NCI-H2227 (cell line): ENCODE results near the gene ARNT2.

Experiments
- DNase-seq: peaks from one replicate; lab custom pipeline; 2025; ENCODE audit not compliant: unreplicated experiment; lab: John Stamatoyannopoulos, UW

Gene ARNT2

DNA sequence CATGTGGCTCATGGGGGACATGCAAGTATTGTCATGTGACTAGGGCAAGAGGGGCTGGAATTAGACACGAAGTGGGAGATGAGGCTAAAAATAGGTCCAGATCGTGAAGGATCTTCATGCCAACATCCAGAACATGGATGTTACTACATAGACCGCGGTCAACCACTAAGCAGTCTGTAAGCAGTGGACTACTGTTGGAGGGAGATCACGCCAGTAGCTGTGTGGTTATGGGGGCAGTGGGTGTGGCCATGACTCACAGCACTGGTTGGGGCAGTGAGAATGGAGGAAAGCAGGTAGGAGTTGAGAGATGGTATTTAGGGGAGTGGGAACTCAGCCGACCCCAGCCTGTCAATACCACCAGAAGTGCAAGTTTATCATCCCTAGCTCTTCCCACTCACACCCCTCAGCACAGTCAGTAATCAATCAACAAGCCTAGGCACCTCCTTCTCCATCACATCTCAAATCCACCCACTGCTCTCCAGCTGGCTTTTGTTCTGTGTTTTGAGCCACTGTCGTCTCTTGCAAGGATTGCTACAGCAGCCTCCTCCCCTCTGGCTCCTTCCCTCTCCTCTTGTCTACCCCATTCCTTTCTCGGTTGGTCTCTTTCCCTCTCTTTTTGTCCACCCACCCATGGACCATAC, 183.8 kb downstream of the ARNT2 start:
- no peak for DNase-seq

DNA sequence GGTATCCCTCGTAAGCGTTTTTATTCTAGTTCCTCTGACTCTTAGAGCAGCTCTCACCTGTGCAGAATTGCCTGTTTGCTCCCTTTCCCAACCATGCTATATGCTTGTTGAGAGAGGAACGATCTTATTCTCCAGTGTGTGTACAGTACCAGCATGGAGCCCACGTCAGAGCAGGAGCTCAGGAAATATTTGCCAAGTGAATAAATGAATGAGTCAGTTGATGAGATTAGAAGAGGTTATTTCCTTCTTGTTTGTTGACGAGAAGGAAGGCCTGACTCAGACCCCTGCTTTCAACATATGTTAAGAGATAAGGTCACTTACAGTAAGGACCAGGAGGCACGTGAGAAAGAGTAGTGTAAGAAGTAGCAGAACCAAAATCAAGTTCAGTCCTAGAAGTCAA, 184.6 kb downstream of the ARNT2 start:
- no peak for DNase-seq

DNA sequence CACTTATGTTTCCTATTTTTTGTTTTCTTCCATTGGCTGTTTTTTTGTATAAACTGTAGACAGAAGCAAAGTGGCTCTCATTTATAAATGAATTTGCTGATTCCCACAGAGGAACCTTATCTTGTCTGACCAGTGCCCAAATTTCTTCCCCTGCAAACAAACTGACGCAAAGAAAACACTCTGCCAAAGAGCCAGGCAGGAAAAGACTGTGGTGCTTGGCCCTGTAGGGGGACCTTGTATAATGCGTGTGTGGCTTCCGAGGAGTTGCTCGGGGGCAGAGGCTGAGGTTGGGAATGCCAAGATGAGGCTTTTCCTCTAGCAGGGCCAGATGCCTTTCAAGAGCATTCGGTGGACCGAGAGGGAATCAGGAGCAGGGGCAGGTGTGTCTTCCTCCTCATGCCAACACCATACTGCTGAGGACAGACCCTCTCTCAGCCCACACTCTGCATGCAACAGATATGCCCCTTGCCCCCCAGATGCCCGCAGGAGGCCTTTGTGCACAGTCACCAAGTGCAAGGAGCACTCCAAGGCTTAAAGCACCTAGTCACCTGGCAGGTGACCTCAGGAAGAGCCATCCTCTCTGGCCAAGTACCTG, 186.7 kb downstream of the ARNT2 start:
- DNase-seq: no peak

DNA sequence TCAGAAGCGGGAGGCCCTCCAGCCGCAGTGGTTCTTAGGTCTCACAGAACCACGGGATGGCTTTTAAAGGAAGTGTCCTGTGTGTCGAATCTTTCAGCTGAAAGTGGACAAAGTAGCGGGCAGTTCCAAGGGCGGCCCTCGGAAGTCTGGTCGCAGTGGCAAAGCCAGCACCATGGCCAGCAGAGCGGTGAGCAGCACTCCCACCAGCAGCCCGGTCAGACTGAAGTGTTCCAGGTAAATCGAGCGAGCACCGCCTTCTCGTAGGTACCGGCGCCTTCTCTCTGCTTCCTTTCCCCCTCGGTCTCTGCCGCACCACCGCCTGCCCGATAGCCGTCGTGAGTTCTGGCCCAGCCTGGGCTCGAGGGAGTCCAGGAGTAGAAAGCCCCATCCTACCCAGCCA, 187.3 kb downstream of the ARNT2 start:
- DNase-seq: no peak

DNA sequence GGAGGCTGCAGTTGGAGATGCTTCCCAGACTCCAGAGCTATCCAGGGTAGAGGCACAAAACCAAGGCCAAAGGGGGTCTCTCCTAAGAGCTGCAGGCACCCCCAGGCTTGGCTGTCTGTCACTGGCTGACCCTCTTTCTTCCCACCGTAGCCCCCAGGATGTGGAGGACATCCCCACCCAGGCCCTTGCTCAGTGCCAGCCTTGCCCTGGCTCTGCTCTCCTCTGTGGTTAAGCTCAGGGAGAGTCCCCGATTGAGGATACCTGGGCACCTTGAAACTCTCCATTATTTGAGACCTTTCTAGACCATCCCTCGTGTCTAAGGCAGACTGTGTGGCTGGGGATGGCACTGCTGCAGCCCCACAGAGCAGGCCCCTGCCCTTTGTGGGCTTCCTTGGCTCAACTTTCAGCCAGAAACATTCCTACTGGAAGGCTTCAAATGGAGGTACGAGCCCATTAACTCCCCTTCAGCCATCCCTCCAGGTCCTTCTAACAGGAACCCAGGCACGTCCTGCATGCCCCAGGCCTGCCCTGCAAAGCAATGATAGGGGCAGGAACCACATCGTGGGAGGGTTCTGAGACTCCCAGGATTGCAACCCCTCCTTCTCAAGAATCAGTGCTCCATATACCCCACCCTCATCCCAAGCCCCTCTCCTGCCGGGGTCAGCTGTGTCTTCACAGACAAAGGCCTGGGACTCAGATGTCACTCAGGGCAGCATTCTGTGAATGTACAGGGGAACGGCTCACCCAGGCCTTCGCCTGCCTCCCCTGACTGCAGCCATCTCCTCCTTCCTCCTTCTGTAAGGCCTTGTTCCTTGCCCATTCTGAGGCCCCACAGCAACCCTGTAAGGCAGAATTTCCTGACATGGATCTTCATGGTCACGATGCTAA, 188.0 kb downstream of the ARNT2 start:
- DNase-seq: no peak

DNA sequence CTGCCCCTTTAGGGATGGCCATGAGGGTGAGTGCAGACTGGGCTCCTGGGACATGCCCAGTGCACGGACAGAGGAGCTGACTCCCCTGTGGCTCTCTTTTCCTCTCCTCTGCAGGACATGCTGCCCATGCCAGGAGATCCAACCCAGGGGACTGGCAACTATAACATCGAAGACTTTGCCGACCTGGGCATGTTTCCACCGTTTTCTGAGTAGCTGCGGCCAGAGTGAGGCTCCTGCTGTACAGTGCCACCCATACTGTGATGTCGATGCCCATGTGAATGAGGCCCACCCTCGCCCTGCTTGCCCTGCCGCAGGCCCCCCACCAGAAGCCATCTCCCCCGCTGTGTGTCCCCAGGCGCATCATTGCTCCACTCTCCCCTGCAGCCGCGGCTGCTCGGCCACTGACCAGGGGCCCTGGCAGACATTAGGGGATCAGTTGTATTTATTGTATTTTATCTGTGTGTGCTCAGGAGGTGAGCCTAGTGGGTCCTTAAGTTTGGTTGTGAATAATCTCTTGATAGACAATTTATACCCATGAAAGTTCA, 189.4 kb downstream of the ARNT2 start:
- no peak for DNase-seq

DNA sequence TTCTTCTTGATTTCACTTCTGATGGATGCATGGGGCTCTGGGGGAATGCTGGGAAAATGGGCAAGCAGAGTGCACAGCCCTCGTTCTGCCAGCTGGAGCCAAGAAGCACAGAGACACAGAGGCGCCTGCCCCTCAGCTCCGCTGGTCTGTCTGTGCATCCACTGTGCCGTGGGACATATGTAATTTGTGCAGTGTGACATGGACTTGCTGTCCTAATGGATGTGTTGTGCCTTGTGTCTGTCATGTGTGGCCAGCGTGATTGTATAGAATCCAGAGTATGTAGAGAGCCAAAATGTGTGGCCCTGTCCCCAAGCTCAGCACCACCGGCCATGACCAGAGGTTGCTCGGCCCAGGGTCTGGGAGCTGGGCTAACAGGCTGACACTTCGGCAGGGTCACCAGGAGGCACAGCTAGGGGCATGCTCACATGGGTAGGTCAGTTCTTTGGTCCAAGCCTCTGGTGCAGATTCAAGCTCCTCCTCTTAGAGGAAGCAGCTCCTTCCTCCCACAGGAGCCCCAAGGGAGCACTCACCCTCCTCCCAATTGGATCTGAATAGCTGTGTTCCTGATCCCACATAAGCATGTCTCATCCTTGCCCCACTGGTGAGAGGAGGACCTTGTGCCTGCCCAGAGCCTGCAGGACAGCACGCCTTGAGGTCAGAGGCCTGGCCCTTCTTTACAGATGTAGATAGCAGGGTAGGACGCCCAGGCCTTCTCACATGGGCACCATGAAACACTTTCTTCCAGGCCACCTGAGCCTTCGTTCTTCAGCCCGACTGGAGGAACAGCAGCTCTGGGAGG, 190.1 kb downstream of the ARNT2 start:
- no peak for DNase-seq

DNA sequence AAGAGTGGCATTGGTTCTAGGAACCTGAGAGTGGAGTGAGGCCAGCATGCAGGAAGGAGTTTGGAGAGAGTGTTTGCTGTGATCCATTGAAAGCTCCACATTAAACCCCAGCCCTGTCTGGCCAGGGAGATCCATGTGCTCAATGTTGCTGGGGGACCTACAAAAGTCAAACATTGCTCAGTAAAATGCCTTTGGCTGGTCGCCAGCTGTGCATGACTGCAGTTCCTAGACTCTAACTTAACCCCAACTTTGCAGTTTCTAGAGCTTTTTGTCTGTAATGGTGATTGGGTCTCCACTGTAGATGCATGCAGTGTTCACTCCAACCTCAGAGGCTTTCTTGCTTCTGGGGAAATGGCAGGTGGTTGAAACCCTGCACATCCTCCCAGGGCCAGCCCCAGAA, 191.2 kb downstream of the ARNT2 start:
- no peak for DNase-seq

DNA sequence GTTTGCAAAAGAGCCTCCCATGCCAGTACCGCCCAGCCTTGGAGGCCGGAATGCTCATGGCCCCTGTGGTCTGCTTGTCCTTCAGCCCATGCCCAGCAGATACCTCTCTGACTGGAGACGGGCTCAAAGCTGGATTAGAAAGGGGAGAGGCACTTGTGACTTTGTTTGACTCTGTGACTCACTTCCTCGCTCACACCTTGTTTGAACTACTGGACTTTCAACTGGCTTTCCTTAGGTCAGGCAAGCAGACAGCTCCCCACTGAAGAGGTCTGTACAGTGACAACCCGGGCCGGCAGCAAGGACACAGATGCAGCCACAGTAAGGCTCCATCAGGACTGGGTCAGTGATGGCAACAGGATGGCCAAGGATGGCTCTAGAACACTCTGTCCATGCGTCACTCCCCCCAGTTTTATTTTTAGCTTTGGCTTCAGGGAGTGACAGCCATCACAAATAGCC, 192.4 kb downstream of the ARNT2 start:
- no peak for DNase-seq

DNA sequence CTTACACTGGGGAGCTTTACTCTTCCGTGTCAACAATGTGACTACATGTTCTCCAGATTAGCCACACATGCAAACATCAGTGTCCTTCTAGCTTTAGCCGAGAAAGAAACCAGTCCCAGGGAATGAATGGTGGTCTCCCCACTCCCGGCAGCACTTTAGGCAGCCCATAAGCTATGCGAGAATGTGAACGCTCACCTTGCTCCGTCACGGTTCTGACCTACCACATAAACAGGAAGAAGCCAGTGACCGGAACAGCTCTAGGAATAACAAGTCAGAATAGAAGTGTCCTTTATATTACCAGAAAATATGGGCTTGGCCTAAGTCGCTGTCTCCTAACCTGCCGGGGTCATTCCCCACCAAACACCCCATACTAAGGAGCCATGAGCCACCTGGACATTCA, 192.9 kb downstream of the ARNT2 start:
- DNase-seq: no peak

DNA sequence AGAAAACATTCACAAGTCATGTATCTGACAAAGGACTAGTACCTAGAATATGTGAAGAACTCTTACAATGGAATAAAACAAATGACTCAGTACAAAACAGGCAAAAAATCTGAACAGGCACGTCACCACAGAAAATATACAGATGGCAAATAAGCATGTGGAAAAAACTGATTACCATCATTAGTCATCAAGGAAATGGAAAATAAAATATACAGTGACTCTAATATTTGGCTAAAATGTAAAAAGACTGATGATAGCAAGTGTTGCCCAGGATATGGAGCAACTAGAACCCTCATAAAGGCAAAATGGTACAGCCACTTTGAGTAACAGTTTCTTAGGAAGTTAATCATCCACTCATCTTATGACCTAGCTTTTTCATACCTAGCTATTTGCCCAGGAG, 195.2 kb downstream of the ARNT2 start:
- no peak for DNase-seq

DNA sequence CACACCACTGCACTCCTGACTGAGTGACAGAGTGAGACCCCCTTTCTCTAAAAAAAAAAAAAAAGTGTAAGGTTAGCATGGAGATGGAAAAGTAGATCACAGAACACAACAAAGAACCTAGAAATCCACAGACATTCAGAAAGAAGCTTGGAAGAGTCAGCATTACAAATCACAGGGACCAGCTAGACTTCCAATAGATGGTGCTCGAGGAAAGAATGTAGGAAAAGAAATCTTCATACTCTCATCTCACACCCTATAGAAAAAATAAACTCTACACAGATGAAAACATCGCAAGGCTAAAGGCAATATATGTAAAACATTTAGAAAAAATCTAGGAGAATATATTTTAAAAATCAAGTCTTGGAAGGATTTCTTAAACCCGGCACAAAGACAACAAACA, 196.4 kb downstream of the ARNT2 start:
- no peak for DNase-seq

DNA sequence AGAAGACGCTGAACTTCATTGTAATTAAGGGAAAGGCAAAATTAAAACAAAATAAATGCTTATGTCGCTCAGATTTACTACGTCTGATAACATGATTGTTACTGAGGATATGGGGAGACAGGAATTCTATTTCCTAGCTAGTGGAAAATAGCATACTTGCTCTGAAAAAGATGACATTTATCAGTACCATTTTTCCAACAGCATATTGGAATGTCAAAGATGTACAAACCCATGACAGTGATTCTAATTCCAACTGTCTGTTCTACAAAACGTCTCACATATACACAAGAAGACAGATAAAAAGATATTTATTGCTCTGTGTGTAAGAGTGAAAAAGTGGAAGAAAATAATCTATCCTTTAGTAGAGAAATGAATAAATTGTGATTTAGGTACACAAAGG, 197.1 kb downstream of the ARNT2 start:
- no peak for DNase-seq

DNA sequence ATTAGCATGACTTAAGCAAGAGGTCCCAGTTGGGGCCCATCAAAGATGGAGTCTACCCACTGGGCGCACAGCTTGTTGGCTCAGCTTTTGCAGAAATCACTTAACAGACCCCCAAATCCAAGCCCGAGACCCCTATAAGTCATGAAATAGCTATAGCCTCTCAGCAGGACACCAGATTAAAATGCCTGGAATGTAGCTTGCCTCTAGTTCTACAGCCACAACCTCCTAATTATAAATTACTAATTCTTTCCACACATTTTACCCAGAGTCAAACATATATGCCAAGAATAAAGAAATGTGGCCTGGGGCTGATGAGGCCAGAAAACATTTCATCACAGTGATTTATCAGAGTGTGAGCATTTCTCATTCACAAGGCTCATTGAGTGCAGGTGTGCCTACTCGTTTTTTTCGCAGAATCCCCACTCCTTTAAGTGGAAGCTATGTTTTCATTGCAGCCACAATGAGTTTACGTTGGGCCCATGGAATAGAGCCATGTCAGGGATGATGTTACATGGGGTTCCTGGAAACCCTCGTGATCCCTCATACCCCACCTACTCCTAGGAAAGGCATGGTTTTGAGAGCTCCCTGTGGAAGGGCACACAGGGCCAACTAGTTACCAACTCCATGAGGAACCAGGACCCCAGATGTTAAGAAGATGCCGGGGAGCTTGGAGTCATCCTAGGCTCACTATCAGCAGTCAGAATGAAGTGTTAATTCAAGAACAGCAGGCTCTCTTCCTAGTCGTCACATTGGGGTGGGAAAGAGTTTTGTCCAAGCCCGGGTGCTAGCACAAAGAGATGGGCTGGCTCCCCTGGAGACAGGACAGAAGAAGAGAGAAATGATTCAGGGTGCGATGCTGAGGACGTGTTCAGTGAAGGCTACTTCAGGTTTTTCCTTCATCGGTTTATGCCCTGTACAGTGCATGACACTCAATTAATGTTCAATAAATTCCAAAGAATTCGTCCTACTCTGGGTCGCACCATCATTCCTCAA, 200.7 kb downstream of the ARNT2 start:
- DNase-seq: no peak

DNA sequence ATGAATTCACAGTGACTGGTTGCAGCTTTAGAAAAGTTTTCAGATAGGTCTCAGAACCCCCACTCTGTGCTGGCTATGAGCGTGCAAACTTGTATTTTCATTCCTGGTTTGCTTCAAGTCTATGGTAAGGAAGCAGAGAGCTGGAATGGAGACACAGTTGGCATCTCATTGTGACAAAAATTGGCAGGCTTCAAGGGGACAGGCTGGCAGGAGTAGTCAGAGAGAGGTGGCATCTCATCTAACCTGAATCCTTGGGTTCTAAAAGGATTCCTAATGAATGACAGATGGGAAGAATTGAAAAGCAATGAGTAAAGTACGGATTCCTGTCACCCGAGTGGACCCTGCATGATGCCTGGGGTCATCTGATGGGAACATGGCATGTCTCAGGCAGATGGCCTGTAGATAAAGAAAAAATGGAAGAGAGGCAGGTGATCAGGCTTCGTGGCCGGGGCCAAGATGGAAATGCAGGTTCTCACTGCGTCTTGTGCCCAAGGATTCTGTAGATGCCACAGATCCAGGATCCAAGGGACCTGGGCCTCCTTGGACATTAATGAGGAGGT, 201.5 kb downstream of the ARNT2 start:
- DNase-seq: no peak

DNA sequence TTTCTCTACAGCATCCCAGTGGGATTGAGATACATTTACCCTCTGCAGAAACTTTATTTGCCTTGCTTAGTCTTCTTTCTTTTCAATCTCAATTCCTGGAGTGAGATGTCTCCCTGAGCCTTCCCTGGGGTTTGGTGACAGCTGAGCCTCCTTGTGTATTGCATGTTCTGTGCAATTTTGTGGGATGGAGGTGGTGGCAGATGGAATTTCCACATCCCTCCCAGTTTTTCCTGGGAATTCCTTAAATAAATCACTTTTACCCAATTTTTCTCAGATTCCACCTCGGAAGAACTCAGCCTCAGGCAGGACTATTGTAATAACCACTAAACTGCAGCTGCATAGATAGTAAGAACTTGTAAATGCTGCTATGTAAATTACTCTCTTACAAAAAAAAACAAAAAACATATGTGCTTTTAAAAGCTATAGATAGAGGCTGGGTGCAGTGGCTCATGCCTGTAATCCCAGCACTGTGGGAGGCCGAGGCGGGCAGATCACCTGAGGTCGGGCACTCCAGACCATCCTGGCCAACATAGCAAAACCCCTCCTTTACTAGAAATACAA, 202.4 kb downstream of the ARNT2 start:
- no peak for DNase-seq

DNA sequence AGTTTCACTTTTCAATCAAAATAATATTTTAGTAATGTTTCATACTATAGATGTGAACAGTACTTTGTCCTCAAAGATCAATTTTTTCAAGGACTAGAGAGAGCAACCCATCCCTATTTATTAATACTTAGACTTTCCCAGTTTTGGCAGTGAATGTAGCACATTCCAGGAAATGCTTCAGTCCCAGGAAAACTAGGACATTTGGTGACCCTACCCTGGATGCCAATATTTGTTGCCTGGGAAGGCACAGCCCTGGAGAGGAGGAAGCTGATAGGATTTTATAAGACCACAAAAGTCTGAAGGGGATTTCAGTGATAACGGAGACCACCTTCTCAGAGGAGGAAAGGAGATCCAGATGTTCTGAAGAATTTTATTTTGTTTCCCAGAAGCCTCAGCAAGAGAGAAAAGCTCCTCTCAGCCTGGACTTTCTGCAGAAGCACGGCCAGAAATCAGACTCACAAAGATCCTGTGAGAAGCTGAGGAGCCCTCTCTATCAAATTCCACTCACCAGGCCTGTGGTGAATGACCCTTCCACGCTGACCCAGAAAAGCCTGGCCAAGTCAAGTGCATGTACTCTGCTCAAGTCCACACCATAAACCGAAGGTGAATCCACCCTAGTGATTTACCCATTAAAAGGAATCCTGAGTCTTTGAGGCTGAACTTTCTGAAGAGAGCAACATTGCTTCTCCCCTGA, 203.3 kb downstream of the ARNT2 start:
- no peak for DNase-seq

DNA sequence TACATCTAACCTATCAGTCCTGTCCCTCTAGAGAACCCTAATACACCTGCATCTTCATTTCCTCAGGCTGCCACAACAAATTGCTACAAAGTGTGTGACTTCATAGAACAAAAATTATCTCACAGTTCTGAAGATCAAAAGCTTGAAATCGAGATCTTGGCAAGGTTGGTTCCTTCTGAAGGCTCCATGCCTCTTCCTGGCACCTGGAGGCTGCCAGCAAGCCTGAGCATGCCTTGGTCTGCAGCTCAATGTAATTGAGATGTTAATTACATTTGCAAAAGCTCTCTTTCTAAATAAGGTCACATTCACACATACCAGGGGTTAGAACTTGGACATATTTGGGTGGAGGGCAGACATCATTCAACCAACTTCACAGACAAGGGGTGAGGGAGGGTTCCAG, 204.5 kb downstream of the ARNT2 start:
- DNase-seq: no peak

DNA sequence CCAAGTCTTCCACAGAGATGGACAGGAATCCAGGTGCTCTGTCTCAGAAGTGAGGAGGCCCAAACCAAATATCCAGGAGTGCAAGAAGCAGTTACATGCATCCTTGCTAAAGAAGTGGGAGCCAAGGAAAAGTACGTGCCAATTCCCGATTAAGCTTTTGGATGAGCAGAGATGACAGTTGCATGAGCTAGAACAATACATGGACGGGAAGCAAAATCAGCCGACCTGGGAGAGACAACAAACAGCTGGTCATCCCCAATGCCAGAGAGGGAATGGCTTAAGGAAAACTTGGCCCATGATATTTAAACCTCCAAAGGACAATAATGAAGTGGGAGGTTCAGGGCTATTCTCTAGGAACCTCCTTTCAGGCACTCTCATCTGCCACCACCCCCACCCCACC, 204.9 kb downstream of the ARNT2 start:
- no peak for DNase-seq
